K562 (cell line): ENCODE results near the gene DEGS2. TPM values are rescaled to one million over a fixed set of nuclear protein-coding genes. Genes with fewer than 3 reads are reported as not detected.

Experiments
- ARHGAP35 ChIP-seq: fragments of 450-650 bp; IDR thresholded peaks from 2 replicates; pipeline ENCODE4 v1.6.1; 2018; ENCODE audit not compliant: partially characterized antibody
- CBFA2T3 ChIP-seq: fragments of 450-650 bp; IDR thresholded peaks from 2 replicates; pipeline ENCODE4 v1.6.1; 2017
- CEBPZ ChIP-seq: fragments of 150-350 bp; IDR thresholded peaks from 2 replicates; pipeline ENCODE4 v1.6.1; 2014; ENCODE audit warnings: low read depth, mild to moderate bottlenecking, low read length, borderline replicate concordance
- CREBBP ChIP-seq: IDR thresholded peaks from one replicate; pipeline ENCODE4 v1.6.1; 2012; ENCODE audit warnings: low read depth, mild to moderate bottlenecking, control low read depth, inconsistent platforms, low read length
- DNMT1 ChIP-seq: fragments of 450-650 bp; IDR thresholded peaks from 2 replicates; pipeline ENCODE4 v1.6.1; 2016; ENCODE audit warnings: antibody characterized with exemption, mild to moderate bottlenecking
- FOS ChIP-seq: IDR thresholded peaks from 3 replicates; pipeline ENCODE4 v1.6.1; 2011; ENCODE audit not compliant: insufficient read length; ENCODE audit errors: extremely low read depth
- GATAD2B ChIP-seq: fragments of 450-650 bp; IDR thresholded peaks from 2 replicates; pipeline ENCODE4 v1.6.1; 2017; ENCODE audit warnings: mild to moderate bottlenecking, borderline replicate concordance
- HNRNPH1 ChIP-seq: fragments of 200-400 bp; formaldehyde crosslinking; optimal IDR thresholded peaks from 2 replicates; pipeline ENCODE3; 2017; ENCODE audit warnings: low read depth, mild to moderate bottlenecking, low read length, moderate library complexity
- HOXB6 ChIP-seq: fragments of 250-450 bp; sonication (Bioruptor Pico); IDR thresholded peaks from 2 replicates; pipeline ENCODE4 v1.5.1; 2022; ENCODE audit warnings: mild to moderate bottlenecking, borderline replicate concordance
- KAT8 ChIP-seq: fragments of 450-650 bp; IDR thresholded peaks from 2 replicates; pipeline ENCODE4 v1.6.1; 2016; ENCODE audit warnings: low read depth, mild to moderate bottlenecking
- MAFK ChIP-seq: IDR thresholded peaks from 2 replicates; pipeline ENCODE4 v1.6.1; 2011; ENCODE audit warnings: low read length, improper control_type of control experiment
- NFRKB ChIP-seq: fragments of 450-650 bp; IDR thresholded peaks from 2 replicates; pipeline ENCODE4 v1.6.1; 2016; ENCODE audit warnings: low read depth
- PATZ1 ChIP-seq: fragments of 250-450 bp; sonication (Bioruptor Pico); IDR thresholded peaks from 2 replicates; pipeline ENCODE4 v1.5.0; 2020; ENCODE audit warnings: mild to moderate bottlenecking, borderline replicate concordance
- POLR2H ChIP-seq: IDR thresholded peaks from 2 replicates; pipeline ENCODE4 v1.6.1; 2016; ENCODE audit warnings: missing genetic modification characterization, low read depth, mild to moderate bottlenecking, control low read depth, missing compliant biosample characterization, moderate library complexity
- PTTG1 ChIP-seq: fragments of 450-650 bp; IDR thresholded peaks from 2 replicates; pipeline ENCODE4 v1.6.1; 2016; ENCODE audit warnings: low read depth, mild to moderate bottlenecking, missing genetic modification characterization, missing compliant biosample characterization
- RB1 ChIP-seq: fragments of 450-650 bp; IDR thresholded peaks from 2 replicates; pipeline ENCODE4 v1.6.1; 2017; ENCODE audit warnings: low read depth, mild to moderate bottlenecking
- SMARCA5 ChIP-seq: fragments of 450-650 bp; IDR thresholded peaks from 2 replicates; pipeline ENCODE4 v1.6.1; 2016
- SPI1 ChIP-seq: IDR thresholded peaks from 2 replicates; pipeline ENCODE4 v1.6.1; 2011; ENCODE audit warnings: low read depth, low read length, control low read depth, borderline replicate concordance
- ZKSCAN8 ChIP-seq: fragments of 200-800 bp; sonication (Bioruptor generic); IDR thresholded peaks from 2 replicates; pipeline ENCODE4 v1.6.1; 2016; ENCODE audit warnings: missing genetic modification characterization, missing compliant biosample characterization
- ZNF212 ChIP-seq: fragments of 450-650 bp; formaldehyde crosslinking; IDR thresholded peaks from 2 replicates; pipeline ENCODE4 v1.4.0; 2020; ENCODE audit warnings: mild to moderate bottlenecking
- polyA plus RNA-seq, 8 experiments: library from polyadenylated mRNA; depleted of rRNA in 4 of 8; stranded (reverse) in 5 of 8; unstranded in 3 of 8; fragments of >200 nt; fragmentation: Nextera tagmentation in 2 of 8; fragmentation: Illumina TruSeq in 1 of 8; extraction: Ambion mirVana in 2 of 8; extraction: Trizol in 1 of 8; gene quantifications; 2 replicates each; pipeline versions ENCODE4 v1.2.1 to v1.2.3, GENCODE V29; 2011 to 2014; ENCODE audit warnings: inconsistent platforms in 1 of 8, missing spikeins in 1 of 8
- total RNA-seq, 7 experiments: library from RNA; depleted of rRNA in 6 of 7; stranded (reverse); fragments of >200 nt in 6 of 7; fragmentation: Illumina TruSeq in 2 of 7; extraction: Trizol in 2 of 7; gene quantifications; 2 replicates each; pipeline versions ENCODE4 v1.2.1 to v1.2.3, GENCODE V29; 2011 to 2021; ENCODE audit warnings: low replicate concordance in 1 of 7
- TF ChIP-seq, protein P1 (sequence below), 3 experiments: IDR thresholded peaks in 2 of 3; conservative IDR thresholded peaks in 1 of 3; 2 replicates each; pipeline ENCODE4 v1.5.1; 2011 to 2012; ENCODE audit warnings: low read length in 3 of 3, mild to moderate bottlenecking in 3 of 3, control low read depth in 2 of 3, improper control_type of control experiment in 1 of 3, inconsistent platforms in 1 of 3, low read depth in 1 of 3, mixed read lengths in 1 of 3, moderate library complexity in 1 of 3; ENCODE audit not compliant: insufficient read depth in 2 of 3
- TF ChIP-seq, protein P2 (sequence below): IDR thresholded peaks from 2 replicates; pipeline ENCODE4 v1.6.1; 2014; ENCODE audit warnings: antibody characterized with exemption

Gene DEGS2
- total and polyA plus RNA-seq, 9 of the 15 experiments (the other 6 are each of a cell fraction or from before 2014, with no cell fraction given): 0.22 to 2.9 (median 0.70) TPM

GRCh38 chr14:100140452-100141078, 18.9 kb downstream of the DEGS2 start (continued):
- TF ChIP-seq PATZ1 (CRISPR knock-in tag) (no peak), CREBBP (no peak), RB1 (peak; percentile 64), NFRKB (no peak), SPI1 (no peak), CEBPZ (no peak), ZKSCAN8 (CRISPR knock-in tag) (no peak), HNRNPH1 (no peak), KAT8 (no peak), GATAD2B (no peak), POLR2H (tag) (no peak), PTTG1 (tag) (no peak), MAFK (no peak), DNMT1 (no peak), ZNF212 (CRISPR knock-in tag) (no peak), HOXB6 (CRISPR knock-in tag) (no peak), SMARCA5 (no peak), ARHGAP35 (no peak), FOS (no peak), CBFA2T3 (peak; percentile 37)
- TF ChIP-seq, protein P1, sequence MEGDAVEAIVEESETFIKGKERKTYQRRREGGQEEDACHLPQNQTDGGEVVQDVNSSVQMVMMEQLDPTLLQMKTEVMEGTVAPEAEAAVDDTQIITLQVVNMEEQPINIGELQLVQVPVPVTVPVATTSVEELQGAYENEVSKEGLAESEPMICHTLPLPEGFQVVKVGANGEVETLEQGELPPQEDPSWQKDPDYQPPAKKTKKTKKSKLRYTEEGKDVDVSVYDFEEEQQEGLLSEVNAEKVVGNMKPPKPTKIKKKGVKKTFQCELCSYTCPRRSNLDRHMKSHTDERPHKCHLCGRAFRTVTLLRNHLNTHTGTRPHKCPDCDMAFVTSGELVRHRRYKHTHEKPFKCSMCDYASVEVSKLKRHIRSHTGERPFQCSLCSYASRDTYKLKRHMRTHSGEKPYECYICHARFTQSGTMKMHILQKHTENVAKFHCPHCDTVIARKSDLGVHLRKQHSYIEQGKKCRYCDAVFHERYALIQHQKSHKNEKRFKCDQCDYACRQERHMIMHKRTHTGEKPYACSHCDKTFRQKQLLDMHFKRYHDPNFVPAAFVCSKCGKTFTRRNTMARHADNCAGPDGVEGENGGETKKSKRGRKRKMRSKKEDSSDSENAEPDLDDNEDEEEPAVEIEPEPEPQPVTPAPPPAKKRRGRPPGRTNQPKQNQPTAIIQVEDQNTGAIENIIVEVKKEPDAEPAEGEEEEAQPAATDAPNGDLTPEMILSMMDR (IDR thresholded peaks at IDR 0.05 in 2 of 3, conservative IDR thresholded peaks at IDR 0.05 in 1 of 3; ENCODE audit: insufficient read depth in 2 of 3, low read depth in 1 of 3, low read length in 3 of 3): peak; percentile 79 to 97 (median 88)
- TF ChIP-seq, protein P2, sequence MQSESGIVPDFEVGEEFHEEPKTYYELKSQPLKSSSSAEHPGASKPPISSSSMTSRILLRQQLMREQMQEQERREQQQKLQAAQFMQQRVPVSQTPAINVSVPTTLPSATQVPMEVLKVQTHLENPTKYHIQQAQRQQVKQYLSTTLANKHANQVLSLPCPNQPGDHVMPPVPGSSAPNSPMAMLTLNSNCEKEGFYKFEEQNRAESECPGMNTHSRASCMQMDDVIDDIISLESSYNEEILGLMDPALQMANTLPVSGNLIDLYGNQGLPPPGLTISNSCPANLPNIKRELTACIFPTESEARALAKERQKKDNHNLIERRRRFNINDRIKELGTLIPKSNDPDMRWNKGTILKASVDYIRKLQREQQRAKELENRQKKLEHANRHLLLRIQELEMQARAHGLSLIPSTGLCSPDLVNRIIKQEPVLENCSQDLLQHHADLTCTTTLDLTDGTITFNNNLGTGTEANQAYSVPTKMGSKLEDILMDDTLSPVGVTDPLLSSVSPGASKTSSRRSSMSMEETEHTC: no peak
